ENCODE measurements around the gene C17orf58. TPM values are rescaled to one million over a fixed set of nuclear protein-coding genes. Genes with fewer than 3 reads are reported as not detected.

The C17orf58 gene
- total and polyA plus RNA-seq, 9 donors, result 4.2 to 16.2 (median 6.7) TPM

DNA sequence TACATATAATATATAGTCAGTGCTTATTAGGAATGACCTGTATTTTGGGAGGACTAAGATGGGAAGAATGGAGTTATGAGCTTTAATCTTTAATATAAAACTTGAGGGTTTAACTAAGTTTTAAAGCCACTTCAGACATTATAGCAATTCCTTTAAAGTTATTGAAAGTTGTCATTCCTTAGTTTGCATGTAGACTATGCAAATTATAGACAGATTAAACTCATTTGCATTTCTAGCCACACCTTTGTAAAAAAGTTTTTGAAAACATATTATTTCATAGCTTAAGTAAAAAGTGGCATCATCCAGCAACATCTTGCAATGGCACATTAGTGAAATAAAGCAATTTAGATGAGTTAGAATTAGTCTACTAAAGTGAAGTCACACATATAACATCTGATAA is 49.8 kb downstream of the C17orf58 start:
- H3K36me3 ChIP-seq, result no peaks in the 10 kb centered on the region
- intact Hi-C loops (cut with DNase I), result no loop called here
- H3K9me3 ChIP-seq, result no peaks in the 10 kb centered on the region

DNA sequence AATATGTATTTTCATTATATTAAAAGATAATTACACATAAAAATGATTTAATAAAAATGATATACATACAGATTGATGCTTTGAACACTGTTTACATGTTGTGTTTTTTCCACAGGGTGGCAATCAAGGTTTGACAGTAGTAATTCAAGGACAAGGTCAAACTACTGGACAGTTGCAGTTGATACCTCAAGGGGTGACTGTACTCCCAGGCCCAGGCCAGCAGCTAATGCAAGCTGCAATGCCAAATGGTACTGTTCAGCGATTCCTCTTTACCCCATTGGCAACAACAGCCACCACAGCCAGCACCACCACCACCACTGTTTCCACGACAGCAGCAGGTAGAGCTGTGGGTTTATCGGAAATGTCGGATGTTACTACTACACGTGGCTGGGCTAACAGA is 52.2 kb downstream of the C17orf58 start:
- intact Hi-C loops (cut with DNase I), result no loop called here
- WGBS, 3 donors, result 74 to 93% (median 93%) methylated on average over 5 of the region's 5 CpGs
- Histone ChIP-seq H3K4me3 (no peak overlapping the region), H3K27me3 (no peaks in the 10 kb centered on the region), H3K4me1 (ENCODE audit: insufficient read depth) (no peaks in the 10 kb centered on the region), H3K9me3 (no peaks in the 10 kb centered on the region), H3K27ac (no peak overlapping the region), H3K36me3 (no peaks in the 10 kb centered on the region)
- TF ChIP-seq EP300 (IDR thresholded peaks at IDR 0.05) (no peak), POLR2A (IDR thresholded peaks at IDR 0.05) (no peak)
- TF ChIP-seq, protein P1, sequence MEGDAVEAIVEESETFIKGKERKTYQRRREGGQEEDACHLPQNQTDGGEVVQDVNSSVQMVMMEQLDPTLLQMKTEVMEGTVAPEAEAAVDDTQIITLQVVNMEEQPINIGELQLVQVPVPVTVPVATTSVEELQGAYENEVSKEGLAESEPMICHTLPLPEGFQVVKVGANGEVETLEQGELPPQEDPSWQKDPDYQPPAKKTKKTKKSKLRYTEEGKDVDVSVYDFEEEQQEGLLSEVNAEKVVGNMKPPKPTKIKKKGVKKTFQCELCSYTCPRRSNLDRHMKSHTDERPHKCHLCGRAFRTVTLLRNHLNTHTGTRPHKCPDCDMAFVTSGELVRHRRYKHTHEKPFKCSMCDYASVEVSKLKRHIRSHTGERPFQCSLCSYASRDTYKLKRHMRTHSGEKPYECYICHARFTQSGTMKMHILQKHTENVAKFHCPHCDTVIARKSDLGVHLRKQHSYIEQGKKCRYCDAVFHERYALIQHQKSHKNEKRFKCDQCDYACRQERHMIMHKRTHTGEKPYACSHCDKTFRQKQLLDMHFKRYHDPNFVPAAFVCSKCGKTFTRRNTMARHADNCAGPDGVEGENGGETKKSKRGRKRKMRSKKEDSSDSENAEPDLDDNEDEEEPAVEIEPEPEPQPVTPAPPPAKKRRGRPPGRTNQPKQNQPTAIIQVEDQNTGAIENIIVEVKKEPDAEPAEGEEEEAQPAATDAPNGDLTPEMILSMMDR (IDR thresholded peaks at IDR 0.05), result no peak
- DNase-seq, result no peak

More for the DNA sequence above, 49.8 kb downstream of the C17orf58 start:
- TF ChIP-seq, protein P1 (IDR thresholded peaks at IDR 0.05), result no peak
- no peak for TF ChIP-seq EP300 (IDR thresholded peaks at IDR 0.05)
- TF ChIP-seq POLR2A (IDR thresholded peaks at IDR 0.05), result no peak
- no peak overlapping the region for H3K27ac ChIP-seq
- no peak overlapping the region for H3K4me3 ChIP-seq
- DNase-seq, result no peak
- no peaks in the 10 kb centered on the region for H3K27me3 ChIP-seq
- H3K4me1 ChIP-seq (ENCODE audit: insufficient read depth), result no peaks in the 10 kb centered on the region

DNA sequence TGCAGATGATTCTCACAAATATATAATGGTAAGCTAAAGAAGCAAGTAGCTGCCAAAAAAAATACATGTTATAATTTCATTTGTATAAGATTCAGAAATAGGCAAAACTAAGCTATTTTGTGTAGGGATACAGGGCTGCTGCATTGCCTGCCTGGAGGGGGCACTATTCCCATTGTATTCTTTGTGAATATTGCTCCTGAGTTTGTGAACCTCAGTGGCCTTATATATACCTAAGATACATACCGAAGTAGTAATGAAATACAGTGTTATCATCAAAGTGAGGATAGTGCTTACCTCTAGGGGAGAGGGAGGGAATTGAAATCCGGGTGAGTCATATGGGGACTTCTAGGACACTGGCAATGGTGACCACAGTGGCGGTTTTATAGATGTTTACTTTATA is 53.5 kb downstream of the C17orf58 start:
- Histone ChIP-seq H3K9me3 (no peaks in the 10 kb centered on the region), H3K4me3 (no peak overlapping the region), H3K27me3 (no peaks in the 10 kb centered on the region), H3K27ac (no peak overlapping the region), H3K4me1 (ENCODE audit: insufficient read depth) (no peaks in the 10 kb centered on the region), H3K36me3 (no peaks in the 10 kb centered on the region)
- WGBS, 3 donors, result 90 to 95% (median 92%) methylated on average over 3 of the region's 3 CpGs
- TF ChIP-seq POLR2A (IDR thresholded peaks at IDR 0.05), result no peak
- no peak for TF ChIP-seq EP300 (IDR thresholded peaks at IDR 0.05)
- TF ChIP-seq, protein P1 (IDR thresholded peaks at IDR 0.05), result no peak
- intact Hi-C loops (cut with DNase I), result no loop called here
- no peak for DNase-seq

Small RNA genes within 50 kb of the gene (small RNA-seq; reads per million reads assigned to genes)
- gene RN7SL622P, result not detected

Other genes starting within 250 kb of the C17orf58 start
- gene BPTF, start 171.0 kb downstream of the C17orf58 start, total RNA-seq, result 100 to 1,000 TPM in 3 of 7 donors, 10 to 100 TPM in 4; 58.9 to 120 (median 93.8) TPM
- 10 to 100 TPM; 28.5 to 42.9 TPM for gene BPTF, start 171.0 kb downstream of the C17orf58 start, polyA plus RNA-seq
- 10 to 100 TPM in 6 of 7 donors, 1 to 10 TPM in 1; 4.3 to 18.0 (median 12.1) TPM for gene KPNA2, start 39.3 kb upstream of the C17orf58 start, total RNA-seq
- 10 to 100 TPM in 1 of 2 donors, 1 to 10 TPM in 1; 6.0 to 24.3 TPM for gene KPNA2, start 39.3 kb upstream of the C17orf58 start, polyA plus RNA-seq